A549 (cell line): ENCODE data around the gene IFIT2. TPM values are rescaled to one million over a fixed set of nuclear protein-coding genes. Genes with fewer than 3 reads are reported as not detected.

Source experiments
- ATAC-seq, 2 experiments: fragments of 200-7000 bp in 1 of 2; fragments of >200 bp in 1 of 2; cut with Nextera tagmentation in 1 of 2; cut with Tn5 transposase in 1 of 2; 3 replicates each; pipeline versions ENCODE4 v1.8.0 to v1.9.1; 2018 to 2020; ENCODE audit warnings: mild to moderate bottlenecking in 1 of 2, moderate library complexity in 1 of 2
- CTCF ChIA-PET: fragments of 300-600 bp; sonication (Branson Sonifier 250); formaldehyde crosslinking; extraction: SDS; loops from one replicate; lab custom pipeline; 2021; ENCODE audit warnings: antibody characterized with exemption, inconsistent platforms; lab: Yijun Ruan, JAX
- POLR2A ChIA-PET: fragments of 350-600 bp; formaldehyde crosslinking; extraction: SDS; loops from one replicate; lab custom pipeline; 2021; ENCODE audit warnings: antibody characterized with exemption, inconsistent platforms; lab: Yijun Ruan, JAX
- DNase-seq, 2 experiments: peaks; one replicate each; pipeline versions ENCODE4 v3.0.0 to v3.0.0-alpha.2; 2011 to 2016; ENCODE audit warnings: low read depth in 1 of 2, low spot score in 1 of 2
- FAIRE-seq: peaks from 2 replicates; lab custom pipeline; 2011; peaks lifted over from hg19 to GRCh38; lab: Jason Lieb, UNC
- H3K27ac ChIP-seq, 2 experiments: fragments of >200 bp; sonication (Bioruptor Twin); formaldehyde crosslinking; 3 replicates each; pipeline ENCODE4 v1.5.1; 2016 to 2017
- H3K4me1 ChIP-seq: fragments of >200 bp; sonication (Bioruptor Twin); formaldehyde crosslinking; 3 replicates; pipeline ENCODE4 v1.6.1; 2016
- H3K4me2 ChIP-seq: fragments of >200 bp; sonication (Bioruptor Twin); formaldehyde crosslinking; 3 replicates; pipeline ENCODE4 v1.6.1; 2016
- H3K4me3 ChIP-seq: fragments of >200 bp; sonication (Bioruptor Twin); formaldehyde crosslinking; 3 replicates; pipeline ENCODE4 v1.5.1; 2016
- H3K9me3 ChIP-seq: fragments of >200 bp; sonication (Bioruptor Twin); formaldehyde crosslinking; 3 replicates; pipeline ENCODE4 v1.6.1; 2016
- BHLHE40 ChIP-seq: IDR thresholded peaks from 2 replicates; pipeline ENCODE4 v1.6.1; 2012; ENCODE audit warnings: low read depth, low read length, inconsistent platforms
- CBX8 ChIP-seq: fragments of 200-600 bp; sonication (generic); IDR thresholded peaks from 2 replicates; pipeline ENCODE4 v1.6.1; 2016
- CEBPB ChIP-seq, 2 experiments: fragments of >200 bp in 1 of 2; sonication (Bioruptor Twin) in 1 of 2; formaldehyde crosslinking in 1 of 2; IDR thresholded peaks; 2 replicates each; pipeline ENCODE4 v1.6.1; 2012 to 2016
- ESRRA ChIP-seq: fragments of 150-350 bp; IDR thresholded peaks from 2 replicates; pipeline ENCODE4 v1.6.1; 2014; ENCODE audit warnings: mild to moderate bottlenecking, low read length, borderline replicate concordance
- FOSB ChIP-seq: fragments of 250-450 bp; sonication (Bioruptor Pico); IDR thresholded peaks from 2 replicates; pipeline ENCODE4 v1.5.0; 2020; ENCODE audit warnings: mild to moderate bottlenecking, moderate library complexity
- FOSL2 ChIP-seq, 2 experiments: fragments of 450-650 bp in 1 of 2; fragments of >200 bp in 1 of 2; sonication (Bioruptor Twin) in 1 of 2; formaldehyde crosslinking; IDR thresholded peaks; 2 replicates each; pipeline versions ENCODE4 v1.5.0 to v1.6.1; 2016 to 2020; ENCODE audit warnings: mild to moderate bottlenecking in 1 of 2, moderate library complexity in 1 of 2
- GATA3 ChIP-seq: IDR thresholded peaks from 2 replicates; pipeline ENCODE4 v1.6.1; 2012; ENCODE audit warnings: borderline replicate concordance
- HOXA7 ChIP-seq: fragments of 250-450 bp; sonication (Bioruptor Pico); IDR thresholded peaks from 2 replicates; pipeline ENCODE4 v1.5.0; 2020; ENCODE audit warnings: mild to moderate bottlenecking, moderate library complexity
- HOXB5 ChIP-seq: fragments of 250-450 bp; sonication (Bioruptor Pico); IDR thresholded peaks from 2 replicates; pipeline ENCODE4 v1.5.0; 2020; ENCODE audit warnings: mild to moderate bottlenecking, moderate library complexity
- KDM5A ChIP-seq: fragments of 200-600 bp; sonication (generic); IDR thresholded peaks from 2 replicates; pipeline ENCODE4 v1.6.1; 2016; ENCODE audit warnings: antibody characterized with exemption, mild to moderate bottlenecking
- MAFK ChIP-seq: fragments of 450-650 bp; IDR thresholded peaks from 2 replicates; pipeline ENCODE4 v1.6.1; 2014; ENCODE audit not compliant: partially characterized antibody
- MAZ ChIP-seq: fragments of 150-350 bp; IDR thresholded peaks from 2 replicates; pipeline ENCODE4 v1.6.1; 2014; ENCODE audit warnings: antibody characterized with exemption, low read depth, low read length, borderline replicate concordance
- MYC ChIP-seq: IDR thresholded peaks from 2 replicates; pipeline ENCODE4 v1.6.1; 2012; ENCODE audit warnings: mild to moderate bottlenecking, inconsistent platforms, low read length, improper control_type of control experiment, borderline replicate concordance
- POLR2A ChIP-seq: IDR thresholded peaks from 2 replicates; pipeline ENCODE4 v1.6.1; 2012; ENCODE audit warnings: mild to moderate bottlenecking, low read length
- POLR2AphosphoS2 ChIP-seq: conservative IDR thresholded peaks from 2 replicates; pipeline ENCODE4 v1.6.1; 2012; ENCODE audit warnings: low read length, improper control_type of control experiment, inconsistent platforms
- RARB ChIP-seq: fragments of 250-450 bp; sonication (Bioruptor Pico); IDR thresholded peaks from 2 replicates; pipeline ENCODE4 v1.8.0; 2021; ENCODE audit warnings: mild to moderate bottlenecking, moderate library complexity
- RCOR1 ChIP-seq: fragments of 150-350 bp; IDR thresholded peaks from 2 replicates; pipeline ENCODE4 v1.6.1; 2014; ENCODE audit warnings: antibody characterized with exemption, low read length, low read depth
- SMC3 ChIP-seq: fragments of >200 bp; sonication (Bioruptor Twin); formaldehyde crosslinking; IDR thresholded peaks from 3 replicates; pipeline ENCODE4 v1.6.1; 2018; ENCODE audit warnings: inconsistent platforms
- SREBF2 ChIP-seq: fragments of 450-650 bp; IDR thresholded peaks from 2 replicates; pipeline ENCODE4 v1.6.1; 2014; ENCODE audit warnings: mild to moderate bottlenecking, moderate library complexity
- ZNF302 ChIP-seq: fragments of 250-450 bp; sonication (Bioruptor Pico); IDR thresholded peaks from 2 replicates; pipeline ENCODE4 v1.9.0; 2021; ENCODE audit warnings: inconsistent platforms, mild to moderate bottlenecking, moderate library complexity
- WGBS: methylation state at CpG from one replicate; pipeline ENCODE4 v1.1.6; 2017; ENCODE audit errors: missing lambda C conversion rate; 5-methylcytosine and 5-hydroxymethylcytosine counted together
- polyA plus RNA-seq, 4 experiments: library from polyadenylated mRNA; depleted of rRNA in 3 of 4; stranded (reverse); fragments of >200 nt; fragmentation: RNase III in 1 of 4; extraction: RNeasy Plus Mini Kit Qiagen cat#74134 plus additional on column Dnase treatment in 1 of 4; gene quantifications; 2 replicates in 3 of 4; 3 replicates in 1 of 4; pipeline ENCODE4 v1.2.3, GENCODE V29; 2011 to 2017
- TF ChIP-seq, protein P1 (sequence below): IDR thresholded peaks from 2 replicates; pipeline ENCODE4 v1.6.1; 2012; ENCODE audit warnings: low read depth, borderline replicate concordance
- TF ChIP-seq, protein P2 (sequence below): fragments of 450-650 bp; IDR thresholded peaks from 2 replicates; pipeline ENCODE4 v1.6.1; 2014; ENCODE audit warnings: antibody characterized with exemption
- TF ChIP-seq, protein P3 (sequence below): IDR thresholded peaks from 2 replicates; pipeline ENCODE4 v1.6.1; 2012
- TF ChIP-seq, protein P4 (sequence below): fragments of >200 bp; sonication (Bioruptor Twin); formaldehyde crosslinking; IDR thresholded peaks from 2 replicates; pipeline ENCODE4 v1.6.1; 2016
- TF ChIP-seq, protein P5 (sequence below): fragments of 250-450 bp; sonication (Bioruptor Pico); IDR thresholded peaks from 2 replicates; pipeline ENCODE4 v1.5.0; 2021; ENCODE audit warnings: mild to moderate bottlenecking, moderate library complexity, borderline replicate concordance

The IFIT2 gene
- polyA plus RNA-seq, 2 of the 4 experiments (the other 2 are of a cell fraction) = 0.75 to 1.1 TPM

DNA sequence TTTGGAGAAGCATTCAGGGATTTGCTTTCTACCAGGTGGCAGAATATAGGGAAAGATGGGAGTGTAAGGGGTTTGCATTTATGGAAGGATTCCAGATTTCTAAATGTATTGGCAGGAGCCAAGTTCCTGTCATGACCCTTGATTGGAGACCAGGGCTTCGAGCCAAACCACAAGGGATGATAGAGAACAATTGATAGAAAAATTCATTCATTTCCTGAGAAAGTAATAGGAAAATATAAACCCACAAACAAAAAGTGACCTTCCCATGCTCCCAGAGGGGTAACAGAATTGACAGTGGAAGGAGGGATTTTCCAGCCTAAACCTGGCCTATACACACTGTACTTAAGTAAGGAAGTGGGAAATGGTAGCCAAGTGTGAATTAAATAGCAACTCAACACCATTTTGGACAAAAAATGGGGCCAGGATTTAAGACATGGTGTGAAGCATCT lies 22.4 kb upstream of the IFIT2 start:
- POLR2A ChIA-PET = interaction anchor here (0.9 to 1.9 kb wide), 2 partner anchors 22 to 48 kb away, joined by 3 to 12 read pairs; partner anchors contain the start of genes IFIT2 and IFIT3
- ATAC-seq (no peak), FAIRE-seq (peak; percentile 86), DNase-seq (peak in 1 of 2 experiments; percentile 30)
- CTCF ChIA-PET = no interaction called here
- no peaks in the 10 kb centered on the region for H3K9me3 ChIP-seq
- H3K4me3 ChIP-seq = no peak overlapping the region
- WGBS = 10% methylated on average over 1 of the region's 1 CpG
- TF ChIP-seq, protein P1, sequence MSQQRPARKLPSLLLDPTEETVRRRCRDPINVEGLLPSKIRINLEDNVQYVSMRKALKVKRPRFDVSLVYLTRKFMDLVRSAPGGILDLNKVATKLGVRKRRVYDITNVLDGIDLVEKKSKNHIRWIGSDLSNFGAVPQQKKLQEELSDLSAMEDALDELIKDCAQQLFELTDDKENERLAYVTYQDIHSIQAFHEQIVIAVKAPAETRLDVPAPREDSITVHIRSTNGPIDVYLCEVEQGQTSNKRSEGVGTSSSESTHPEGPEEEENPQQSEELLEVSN = 0 out of 2 replicates have a peak, but pooled peaks have one; percentile 35
- TF ChIP-seq ESRRA (no peak), GATA3 (peak; percentile 51; the same call in 1 of the 2 replicates)
- H3K4me2 ChIP-seq = peak overlapping the region; percentile 79
- H3K27ac ChIP-seq = peak overlapping the region; percentile 86 to 87
- peaks cover 69% of the 10 kb centered on the region for H3K4me1 ChIP-seq

DNA sequence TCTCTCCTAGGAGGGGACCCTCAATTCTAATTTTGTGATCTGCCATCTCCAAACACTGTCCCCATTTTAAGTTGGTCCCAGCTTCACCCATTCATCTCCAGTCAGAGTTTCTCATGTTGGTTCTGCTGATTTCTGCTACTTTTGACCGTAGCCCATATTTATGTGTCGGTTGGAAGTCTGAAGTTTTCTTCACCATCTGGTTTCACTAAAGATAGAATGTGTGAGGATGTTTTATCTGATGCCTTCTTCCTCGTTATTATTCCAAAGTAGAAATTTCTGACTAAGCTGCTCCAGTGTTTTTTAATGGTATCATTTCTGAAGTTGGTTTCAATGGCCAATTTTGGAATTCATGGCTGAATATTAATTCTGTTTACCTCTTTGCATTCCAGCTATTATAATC lies 21.3 kb upstream of the IFIT2 start:
- no peaks in the 10 kb centered on the region for H3K9me3 ChIP-seq
- CTCF ChIA-PET = no interaction called here
- peak overlapping the region; percentile 18 to 70; a peak in 4 of 6 replicates for H3K27ac ChIP-seq
- FAIRE-seq (no peak), ATAC-seq (no peak), DNase-seq (no peak)
- no peak overlapping the region for H3K4me2 ChIP-seq
- no peak for TF ChIP-seq FOSB (CRISPR knock-in tag)
- no peak for TF ChIP-seq ESRRA
- TF ChIP-seq FOSL2 (IDR thresholded peaks at IDR 0.05) = no peak
- TF ChIP-seq FOSL2 (CRISPR knock-in tag; IDR thresholded peaks at IDR 0.05) = no peak
- TF ChIP-seq, protein P1 = no peak
- TF ChIP-seq BHLHE40 = no peak
- no peak for TF ChIP-seq KDM5A
- no peak for TF ChIP-seq ZNF302 (CRISPR knock-in tag)
- TF ChIP-seq RCOR1 = no peak
- TF ChIP-seq MAZ = no peak
- no peak for TF ChIP-seq CBX8
- TF ChIP-seq, protein P2, sequence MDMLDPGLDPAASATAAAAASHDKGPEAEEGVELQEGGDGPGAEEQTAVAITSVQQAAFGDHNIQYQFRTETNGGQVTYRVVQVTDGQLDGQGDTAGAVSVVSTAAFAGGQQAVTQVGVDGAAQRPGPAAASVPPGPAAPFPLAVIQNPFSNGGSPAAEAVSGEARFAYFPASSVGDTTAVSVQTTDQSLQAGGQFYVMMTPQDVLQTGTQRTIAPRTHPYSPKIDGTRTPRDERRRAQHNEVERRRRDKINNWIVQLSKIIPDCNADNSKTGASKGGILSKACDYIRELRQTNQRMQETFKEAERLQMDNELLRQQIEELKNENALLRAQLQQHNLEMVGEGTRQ = no peak
- TF ChIP-seq HOXA7 (CRISPR knock-in tag) = no peak
- TF ChIP-seq HOXB5 (CRISPR knock-in tag) = no peak
- no peak for TF ChIP-seq RARB (CRISPR knock-in tag)
- TF ChIP-seq POLR2AphosphoS2 = no peak
- TF ChIP-seq MAFK = no peak
- no peak for TF ChIP-seq CEBPB (IDR thresholded peaks at IDR 0.05)
- TF ChIP-seq SREBF2 = no peak
- TF ChIP-seq, protein P3, sequence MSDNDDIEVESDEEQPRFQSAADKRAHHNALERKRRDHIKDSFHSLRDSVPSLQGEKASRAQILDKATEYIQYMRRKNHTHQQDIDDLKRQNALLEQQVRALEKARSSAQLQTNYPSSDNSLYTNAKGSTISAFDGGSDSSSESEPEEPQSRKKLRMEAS = no peak
- H3K4me1 ChIP-seq = peaks cover 69% of the 10 kb centered on the region
- POLR2A ChIA-PET = no interaction called here
- no peak overlapping the region for H3K4me3 ChIP-seq
- WGBS = 95% methylated on average over 3 of the region's 3 CpGs

DNA sequence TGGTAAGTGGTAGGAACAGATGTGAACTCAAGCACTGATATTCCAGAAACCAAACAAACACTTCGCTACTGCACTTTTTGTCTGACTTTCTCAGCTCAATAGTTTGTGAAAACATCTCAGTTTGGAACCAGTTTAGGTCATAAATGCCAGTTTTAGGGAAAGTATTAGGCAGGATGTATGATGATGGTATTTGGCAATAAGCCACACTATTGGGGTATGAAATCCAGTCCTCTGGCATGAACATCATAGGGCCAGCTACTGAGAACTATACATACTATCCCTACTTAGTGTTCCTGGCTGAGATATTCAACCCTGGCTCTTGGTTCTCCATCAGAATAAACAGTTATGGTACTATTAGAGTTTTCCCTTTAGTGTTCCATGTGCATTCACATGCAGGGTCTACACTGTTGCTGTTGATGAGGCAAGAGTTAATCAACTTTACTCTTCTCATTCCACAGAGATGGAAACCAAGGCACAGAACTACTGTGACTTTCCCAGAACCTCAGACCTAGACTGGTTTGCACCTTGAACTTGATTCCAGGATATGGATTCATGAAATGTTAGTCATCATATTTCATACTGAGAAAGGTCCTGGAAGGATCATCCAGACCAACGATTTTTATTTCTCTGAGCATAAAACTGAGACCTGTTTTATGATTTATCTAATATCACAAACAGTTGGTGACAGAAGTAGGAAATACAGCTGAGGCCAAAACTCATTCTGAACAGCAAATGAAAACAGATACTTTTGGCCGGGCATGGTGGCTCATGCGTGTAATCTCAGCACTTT lies 20.0 kb upstream of the IFIT2 start:
- H3K9me3 ChIP-seq = no peaks in the 10 kb centered on the region
- H3K27ac ChIP-seq = peak overlapping the region; percentile 25 to 80; a peak in 4 of 6 replicates
- H3K4me1 ChIP-seq = peaks cover 70% of the 10 kb centered on the region
- ATAC-seq = no peak
- 68% methylated on average over 4 of the region's 4 CpGs for WGBS
- POLR2A ChIA-PET = no interaction called here
- DNase-seq = no peak
- peak overlapping the region; percentile 41; the same call in 2 of the 3 replicates for H3K4me2 ChIP-seq
- CTCF ChIA-PET = no interaction called here
- no peak for TF ChIP-seq MYC
- TF ChIP-seq POLR2A = no peak
- TF ChIP-seq HOXA7 (CRISPR knock-in tag) = no peak
- no peak for TF ChIP-seq SMC3
- no peak for TF ChIP-seq ZNF302 (CRISPR knock-in tag)
- TF ChIP-seq, protein P4, sequence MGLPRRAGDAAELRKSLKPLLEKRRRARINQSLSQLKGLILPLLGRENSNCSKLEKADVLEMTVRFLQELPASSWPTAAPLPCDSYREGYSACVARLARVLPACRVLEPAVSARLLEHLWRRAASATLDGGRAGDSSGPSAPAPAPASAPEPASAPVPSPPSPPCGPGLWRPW = no peak
- TF ChIP-seq, protein P5, sequence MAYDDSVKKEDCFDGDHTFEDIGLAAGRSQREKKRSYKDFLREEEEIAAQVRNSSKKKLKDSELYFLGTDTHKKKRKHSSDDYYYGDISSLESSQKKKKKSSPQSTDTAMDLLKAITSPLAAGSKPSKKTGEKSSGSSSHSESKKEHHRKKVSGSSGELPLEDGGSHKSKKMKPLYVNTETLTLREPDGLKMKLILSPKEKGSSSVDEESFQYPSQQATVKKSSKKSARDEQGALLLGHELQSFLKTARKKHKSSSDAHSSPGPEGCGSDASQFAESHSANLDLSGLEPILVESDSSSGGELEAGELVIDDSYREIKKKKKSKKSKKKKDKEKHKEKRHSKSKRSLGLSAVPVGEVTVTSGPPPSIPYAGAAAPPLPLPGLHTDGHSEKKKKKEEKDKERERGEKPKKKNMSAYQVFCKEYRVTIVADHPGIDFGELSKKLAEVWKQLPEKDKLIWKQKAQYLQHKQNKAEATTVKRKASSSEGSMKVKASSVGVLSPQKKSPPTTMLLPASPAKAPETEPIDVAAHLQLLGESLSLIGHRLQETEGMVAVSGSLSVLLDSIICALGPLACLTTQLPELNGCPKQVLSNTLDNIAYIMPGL = no peak
- H3K4me3 ChIP-seq = no peak overlapping the region
- no peak for FAIRE-seq
